ENCODE results near the gene NTN5.
"Not testable (repeated sequence)": the region's sequence is repeated elsewhere in the genome, so short reads cannot be mapped to it uniquely, and the experiment has no call there.

The NTN5 gene

GRCh38 chr19:48639483-48640375, 33.1 kb downstream of the NTN5 start:
- no peak for DNase-seq

GRCh38 chr19:48638831-48639381, 33.9 kb downstream of the NTN5 start:
- DNase-seq, result peak; percentile 50

GRCh38 chr19:48637948-48638830, 34.6 kb downstream of the NTN5 start:
- peak; percentile 96 for DNase-seq

GRCh38 chr19:48637449-48637947, 35.3 kb downstream of the NTN5 start:
- peak; percentile 100 for DNase-seq

- no peak for DNase-seq
Observed at GRCh38 chr19:48636859-48637448, 35.9 kb downstream of the NTN5 start, which contains the start of gene DBP. Gene DBP (minus strand): TSS chr19:48637379. CDS start chr19:48636994, 385 bp downstream.

GRCh38 chr19:48635966-48636858, 36.6 kb downstream of the NTN5 start:
- peak; percentile 51 for DNase-seq

GRCh38 chr19:48635263-48635965, 37.4 kb downstream of the NTN5 start:
- DNase-seq, result peak; percentile 82

GRCh38 chr19:48634424-48635262, 38.2 kb downstream of the NTN5 start:
- peak; percentile 99 for DNase-seq

- DNase-seq, result no peak
Observed at GRCh38 chr19:48634036-48634342, 38.8 kb downstream of the NTN5 start.

- DNase-seq, result peak; percentile 84
Observed at GRCh38 chr19:48633148-48634035, 39.4 kb downstream of the NTN5 start.

- DNase-seq, result no peak
Observed at GRCh38 chr19:48632692-48633147, 40.1 kb downstream of the NTN5 start.

- DNase-seq, result not testable (repeated sequence)
Observed at GRCh38 chr19:48632286-48632685, 40.5 kb downstream of the NTN5 start.

GRCh38 chr19:48631225-48631624, 41.6 kb downstream of the NTN5 start:
- no peak for DNase-seq

GRCh38 chr19:48630296-48631063, 42.3 kb downstream of the NTN5 start:
- DNase-seq, result no peak

GRCh38 chr19:48629599-48630295, 43.1 kb downstream of the NTN5 start:
- peak; percentile 85 for DNase-seq

- no peak for DNase-seq
Observed at GRCh38 chr19:48629297-48629598, 43.6 kb downstream of the NTN5 start.

GRCh38 chr19:48628486-48629296, 44.1 kb downstream of the NTN5 start:
- no peak for DNase-seq

Data from NCI-H82 (cell line).